Astrocyte of the cerebellum (primary cell): ENCODE results near the gene SPRY1.

Experiments
- DNase-seq: peaks from one replicate; pipeline ENCODE4 v3.0.0-alpha.2; 2011; ENCODE audit warnings: low read depth
- H3K4me3 ChIP-seq: 2 replicates; pipeline ENCODE4 v1.5.1; 2011; ENCODE audit warnings: mild to moderate bottlenecking, low read depth, low read length, moderate library complexity
- in situ Hi-C: cut with HindIII; loops from 2 replicates; pipeline ENCODE4 v1.10.0; 2017; ENCODE audit warnings: low sequenced_read_pairs
- TF ChIP-seq, protein P1 (sequence below): IDR thresholded peaks from 2 replicates; pipeline ENCODE4 v1.5.1; 2012; ENCODE audit warnings: low read length, low read depth, moderate library complexity, mild to moderate bottlenecking; ENCODE audit errors: missing control alignments

The SPRY1 gene

DNA sequence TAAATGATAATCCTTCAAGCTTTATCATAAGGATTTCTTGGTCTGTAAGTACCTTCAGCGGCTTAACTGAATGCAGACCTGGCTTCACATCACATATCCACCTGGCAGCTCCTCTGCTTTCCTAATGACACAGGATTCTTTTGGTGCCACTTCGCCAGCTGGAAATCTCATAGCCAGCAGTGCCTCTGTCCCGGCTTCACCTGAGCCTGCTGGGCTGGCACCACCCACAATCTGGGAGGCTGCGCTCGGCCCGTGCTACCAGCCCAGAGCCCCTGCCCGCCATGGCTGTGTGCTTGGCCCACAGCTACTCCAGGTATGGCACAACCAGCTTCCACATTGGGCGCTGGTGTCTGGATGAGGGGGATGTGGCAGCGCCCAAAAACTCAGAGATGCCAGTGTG, 37.4 kb downstream of the SPRY1 start:
- no peak for DNase-seq
- H3K4me3 ChIP-seq, result no peak overlapping the region
- TF ChIP-seq, protein P1, sequence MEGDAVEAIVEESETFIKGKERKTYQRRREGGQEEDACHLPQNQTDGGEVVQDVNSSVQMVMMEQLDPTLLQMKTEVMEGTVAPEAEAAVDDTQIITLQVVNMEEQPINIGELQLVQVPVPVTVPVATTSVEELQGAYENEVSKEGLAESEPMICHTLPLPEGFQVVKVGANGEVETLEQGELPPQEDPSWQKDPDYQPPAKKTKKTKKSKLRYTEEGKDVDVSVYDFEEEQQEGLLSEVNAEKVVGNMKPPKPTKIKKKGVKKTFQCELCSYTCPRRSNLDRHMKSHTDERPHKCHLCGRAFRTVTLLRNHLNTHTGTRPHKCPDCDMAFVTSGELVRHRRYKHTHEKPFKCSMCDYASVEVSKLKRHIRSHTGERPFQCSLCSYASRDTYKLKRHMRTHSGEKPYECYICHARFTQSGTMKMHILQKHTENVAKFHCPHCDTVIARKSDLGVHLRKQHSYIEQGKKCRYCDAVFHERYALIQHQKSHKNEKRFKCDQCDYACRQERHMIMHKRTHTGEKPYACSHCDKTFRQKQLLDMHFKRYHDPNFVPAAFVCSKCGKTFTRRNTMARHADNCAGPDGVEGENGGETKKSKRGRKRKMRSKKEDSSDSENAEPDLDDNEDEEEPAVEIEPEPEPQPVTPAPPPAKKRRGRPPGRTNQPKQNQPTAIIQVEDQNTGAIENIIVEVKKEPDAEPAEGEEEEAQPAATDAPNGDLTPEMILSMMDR, result no peak
- in situ Hi-C loops, result no loop called here

GRCh38 chr4:123435246-123436113, 38.9 kb downstream of the SPRY1 start:
- no peak overlapping the region for H3K4me3 ChIP-seq
- DNase-seq, result no peak
- in situ Hi-C loops, result no loop called here
- TF ChIP-seq, protein P1, result no peak

- in situ Hi-C loops, result no loop called here
- TF ChIP-seq, protein P1, result no peak
- no peak for DNase-seq
- no peak overlapping the region for H3K4me3 ChIP-seq
Measured at GRCh38 chr4:123438031-123438430, 41.4 kb downstream of the SPRY1 start.

GRCh38 chr4:123443401-123444289, 47.0 kb downstream of the SPRY1 start:
- no peak overlapping the region for H3K4me3 ChIP-seq
- no peak for DNase-seq
- TF ChIP-seq, protein P1, result no peak
- in situ Hi-C loops, result no loop called here

DNA sequence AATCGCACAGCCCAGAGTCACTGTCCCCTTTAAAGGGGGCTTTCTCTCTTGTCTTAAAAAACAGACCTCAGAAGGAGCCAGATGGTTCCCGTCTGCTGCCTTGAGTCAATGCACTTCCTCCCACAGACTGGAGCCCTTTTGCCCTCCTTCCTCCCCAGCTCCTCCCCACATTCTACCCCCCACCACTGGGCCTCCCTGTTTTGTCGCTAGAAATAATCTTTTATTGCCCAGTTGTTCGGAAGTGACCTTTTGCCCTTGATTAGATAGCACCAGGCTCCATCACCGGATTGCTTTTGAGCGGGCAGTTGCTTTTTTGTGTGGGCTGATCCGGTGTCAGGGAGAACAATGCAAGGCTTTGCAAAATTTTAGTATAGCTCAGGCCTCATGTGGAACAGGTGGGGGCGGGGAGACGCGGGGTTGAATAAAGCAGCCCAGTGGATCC, 47.7 kb downstream of the SPRY1 start:
- no peak overlapping the region for H3K4me3 ChIP-seq
- no peak for DNase-seq
- in situ Hi-C loops, result no loop called here
- TF ChIP-seq, protein P1, result no peak

- no peak for DNase-seq
- in situ Hi-C loops, result no loop called here
- no peak overlapping the region for H3K4me3 ChIP-seq
- TF ChIP-seq, protein P1, result no peak
Measured at GRCh38 chr4:123446865-123447474, 50.4 kb downstream of the SPRY1 start.
